Measurements from ENCODE around the gene RAB1B. TPM values are rescaled to one million over a fixed set of nuclear protein-coding genes. Genes with fewer than 3 reads are reported as not detected.
A peak's percentile ranks its signal among the peaks of the same experiment; 100 is the strongest.

RAB1B gene
- total RNA-seq = 100 to 1,000 TPM; 136 to 145 TPM

DNA sequence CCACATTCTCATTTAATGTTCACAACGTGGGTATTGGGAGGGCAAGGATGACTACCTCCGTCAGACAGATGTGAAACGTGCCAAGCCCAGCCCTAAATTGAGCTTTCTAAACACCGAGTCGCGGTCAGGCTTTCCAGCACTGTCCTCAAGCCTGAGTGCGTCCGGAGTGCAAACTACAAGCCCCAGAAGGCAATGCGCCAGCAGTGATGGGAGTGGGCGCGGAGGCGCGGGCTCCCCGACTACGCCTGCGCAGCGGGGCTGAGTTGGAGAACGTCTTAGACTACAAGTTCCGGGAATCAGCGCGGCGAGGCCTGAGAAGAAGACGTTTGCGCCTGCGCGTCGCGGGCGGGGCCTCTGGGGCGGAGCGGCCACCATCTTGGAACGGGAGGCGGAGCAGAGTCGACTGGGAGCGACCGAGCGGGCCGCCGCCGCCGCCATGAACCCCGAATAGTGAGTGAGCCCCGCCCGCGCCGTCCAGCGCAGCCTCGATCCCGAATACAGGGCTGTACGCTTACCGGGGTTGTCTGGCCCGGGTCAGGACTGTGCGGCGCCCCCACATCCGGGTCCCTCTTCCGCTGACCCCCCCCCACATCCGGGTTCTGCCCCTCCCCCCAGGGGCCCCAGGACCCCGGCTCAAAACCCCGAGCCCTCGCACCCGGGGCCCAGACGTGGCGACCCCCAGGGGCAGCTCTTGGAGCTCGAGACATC lies at the start of gene RAB1B:
Gene RAB1B, plus strand, starts transcription at position 396 of the 708 bp plus-strand sequence. Its CDS starts 41 bp downstream, at position 437.
- H3K4me1 Mint-ChIP-seq = peaks cover 39% of the 10 kb centered on the region
- H3K27me3 Mint-ChIP-seq = no peaks in the 10 kb centered on the region
- peak within 1 kb of the TSS; percentile 87 for H3K4me3 Mint-ChIP-seq
- ATAC-seq (ENCODE audit: low read depth) (peak; percentile 88), DNase-seq (peak; percentile 99)
- POLR2A ChIA-PET = interaction anchor here (0.6 to 2.6 kb wide), 13 partner anchors 9 to 1771 kb away, joined by 3 to 20 read pairs (median 3); partner anchors contain the start of genes CD248, CFL1, MRPL11 and SF3B2
- H3K36me3 Mint-ChIP-seq = peaks cover 24% of the 10 kb centered on the region
- H3K27ac Mint-ChIP-seq = peak within 1 kb of the TSS; percentile 95
- no peaks in the 10 kb centered on the region for H3K9me3 Mint-ChIP-seq

- Mint-ChIP-seq H3K27ac (peak overlapping the region; percentile 69), H3K9me3 (no peaks in the 10 kb centered on the region), H3K36me3 (peaks cover 11% of the 10 kb centered on the region), H3K4me3 (no peak overlapping the region), H3K27me3 (no peaks in the 10 kb centered on the region), H3K4me1 (peaks cover 22% of the 10 kb centered on the region)
- POLR2A ChIA-PET = interaction anchor here (0.5 kb wide), 1 partner anchor 77 kb away, joined by 3 read pairs; no protein-coding TSS in a partner anchor
- ATAC-seq (ENCODE audit: low read depth) (no peak), DNase-seq (no peak)
Observed at GRCh38 chr11:66218846-66219620, 49.4 kb upstream of the RAB1B start.

DNA sequence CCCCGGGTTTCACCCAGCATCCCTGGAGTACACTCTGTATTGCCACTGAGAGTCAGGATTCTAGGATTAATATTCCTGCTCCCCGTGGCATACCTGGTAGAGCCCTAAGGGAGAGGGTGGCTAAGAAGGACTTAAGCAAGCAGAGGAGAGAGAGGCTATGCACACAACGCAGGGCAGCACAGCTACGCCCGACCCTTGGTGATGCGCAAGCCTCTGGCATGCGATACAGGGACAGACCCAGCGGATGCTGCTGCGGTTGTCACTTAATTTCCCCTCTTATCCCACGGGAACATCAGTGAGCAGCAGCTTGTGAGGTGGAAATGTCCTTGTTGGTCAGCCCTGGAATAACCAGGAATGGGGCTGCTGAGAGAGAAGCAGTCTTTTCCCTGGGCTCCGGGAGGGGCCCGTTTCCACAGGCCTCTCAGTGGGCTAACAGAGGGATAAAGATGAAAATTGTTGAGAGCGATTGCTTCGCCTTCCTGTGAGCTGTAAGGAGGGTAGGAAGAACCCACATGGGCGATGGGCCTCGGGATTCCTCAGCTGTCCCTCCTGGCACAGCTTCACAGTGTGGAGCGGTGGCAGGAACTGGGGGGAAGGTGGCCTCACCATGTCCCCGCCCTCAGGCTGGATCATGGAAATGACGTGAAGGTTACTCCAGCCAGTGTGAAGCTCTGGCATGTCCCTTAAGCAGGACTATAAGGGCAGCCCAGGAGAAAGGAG lies 48.4 kb upstream of the RAB1B start:
- H3K27me3 Mint-ChIP-seq = no peaks in the 10 kb centered on the region
- no peak overlapping the region for H3K27ac Mint-ChIP-seq
- H3K4me3 Mint-ChIP-seq = no peak overlapping the region
- POLR2A ChIA-PET = no interaction called here
- ATAC-seq (ENCODE audit: low read depth) (no peak), DNase-seq (no peak)
- peaks cover 12% of the 10 kb centered on the region for H3K36me3 Mint-ChIP-seq
- no peaks in the 10 kb centered on the region for H3K9me3 Mint-ChIP-seq
- H3K4me1 Mint-ChIP-seq = peaks cover 22% of the 10 kb centered on the region

DNA sequence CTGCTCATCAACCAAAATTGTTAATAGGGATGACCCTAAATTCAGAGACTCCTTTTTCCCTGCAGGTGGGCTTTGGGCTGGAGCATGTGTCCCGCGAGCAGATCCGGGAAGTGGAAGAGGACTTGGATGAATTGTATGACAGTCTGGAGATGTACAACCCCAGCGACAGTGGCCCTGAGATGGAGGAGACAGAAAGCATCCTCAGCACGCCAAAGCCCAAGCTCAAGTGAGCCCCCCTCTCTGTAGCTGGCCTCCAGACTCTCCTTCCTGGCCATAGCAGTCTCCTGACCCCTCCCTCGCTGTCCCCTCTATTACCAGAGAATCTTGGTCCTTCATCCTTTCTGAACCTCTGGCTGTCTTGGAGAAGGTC lies 47.9 kb upstream of the RAB1B start:
- POLR2A ChIA-PET = no interaction called here
- H3K4me3 Mint-ChIP-seq = no peak overlapping the region
- ATAC-seq (ENCODE audit: low read depth) = no peak
- H3K27ac Mint-ChIP-seq = no peak overlapping the region
- peaks cover 22% of the 10 kb centered on the region for H3K4me1 Mint-ChIP-seq
- H3K36me3 Mint-ChIP-seq = peaks cover 13% of the 10 kb centered on the region
- H3K27me3 Mint-ChIP-seq = no peaks in the 10 kb centered on the region
- H3K9me3 Mint-ChIP-seq = no peaks in the 10 kb centered on the region
- peak; percentile 12 for DNase-seq

DNA sequence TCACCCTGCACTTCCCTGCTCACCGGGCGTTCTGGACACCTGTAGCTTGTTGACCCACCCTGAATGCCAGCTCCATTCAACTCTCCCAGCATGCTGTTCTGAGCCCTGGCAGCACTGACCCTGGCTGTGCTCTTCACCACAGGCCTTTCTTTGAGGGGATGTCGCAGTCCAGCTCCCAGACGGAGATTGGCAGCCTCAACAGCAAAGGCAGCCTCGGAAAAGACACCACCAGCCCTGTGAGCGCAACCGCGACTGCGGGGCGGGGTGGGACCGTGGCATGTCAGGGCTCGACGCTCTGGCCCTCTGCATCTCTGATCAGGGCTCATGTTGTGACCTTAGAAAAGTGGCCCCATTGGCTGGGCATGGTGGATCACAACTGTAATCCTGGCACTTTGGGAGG lies 47.4 kb upstream of the RAB1B start:
- ATAC-seq (ENCODE audit: low read depth) = no peak
- H3K9me3 Mint-ChIP-seq = no peaks in the 10 kb centered on the region
- POLR2A ChIA-PET = no interaction called here
- no peaks in the 10 kb centered on the region for H3K27me3 Mint-ChIP-seq
- H3K27ac Mint-ChIP-seq = peak overlapping the region; percentile 54
- H3K4me3 Mint-ChIP-seq = no peak overlapping the region
- H3K4me1 Mint-ChIP-seq = peaks cover 22% of the 10 kb centered on the region
- peaks cover 12% of the 10 kb centered on the region for H3K36me3 Mint-ChIP-seq
- DNase-seq = peak; percentile 22

DNA sequence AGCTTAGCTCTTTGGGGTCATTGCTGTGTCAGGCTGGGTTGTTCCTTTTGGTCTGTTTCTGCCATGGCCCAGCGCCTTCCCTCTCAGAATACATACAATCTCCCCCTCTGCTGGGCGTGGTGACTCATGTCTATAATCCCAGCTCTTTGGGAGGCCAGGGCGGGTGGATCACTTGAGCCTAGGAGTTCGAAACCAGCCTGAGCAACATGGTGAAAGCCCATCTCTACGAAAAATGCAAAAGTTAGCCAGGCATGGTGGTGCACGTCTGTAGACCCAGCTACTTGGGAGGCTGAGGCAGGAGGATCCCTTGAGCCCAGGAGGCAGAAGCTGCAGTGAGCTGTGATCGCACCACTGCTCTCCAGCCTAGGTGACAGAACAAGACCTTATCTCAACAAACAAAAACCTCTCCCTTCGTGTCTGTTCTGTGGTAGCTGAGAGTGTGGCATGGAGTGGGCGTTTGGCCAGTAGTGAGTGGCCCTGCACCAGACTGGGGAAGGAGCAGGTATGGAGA lies 46.7 kb upstream of the RAB1B start:
- peaks cover 26% of the 10 kb centered on the region for H3K4me1 Mint-ChIP-seq
- peaks cover 8% of the 10 kb centered on the region for H3K36me3 Mint-ChIP-seq
- POLR2A ChIA-PET = no interaction called here
- ATAC-seq (ENCODE audit: low read depth) = no peak
- H3K4me3 Mint-ChIP-seq = no peak overlapping the region
- H3K9me3 Mint-ChIP-seq = no peaks in the 10 kb centered on the region
- peak; percentile 26 for DNase-seq
- H3K27me3 Mint-ChIP-seq = no peaks in the 10 kb centered on the region
- H3K27ac Mint-ChIP-seq = peak overlapping the region; percentile 83

DNA sequence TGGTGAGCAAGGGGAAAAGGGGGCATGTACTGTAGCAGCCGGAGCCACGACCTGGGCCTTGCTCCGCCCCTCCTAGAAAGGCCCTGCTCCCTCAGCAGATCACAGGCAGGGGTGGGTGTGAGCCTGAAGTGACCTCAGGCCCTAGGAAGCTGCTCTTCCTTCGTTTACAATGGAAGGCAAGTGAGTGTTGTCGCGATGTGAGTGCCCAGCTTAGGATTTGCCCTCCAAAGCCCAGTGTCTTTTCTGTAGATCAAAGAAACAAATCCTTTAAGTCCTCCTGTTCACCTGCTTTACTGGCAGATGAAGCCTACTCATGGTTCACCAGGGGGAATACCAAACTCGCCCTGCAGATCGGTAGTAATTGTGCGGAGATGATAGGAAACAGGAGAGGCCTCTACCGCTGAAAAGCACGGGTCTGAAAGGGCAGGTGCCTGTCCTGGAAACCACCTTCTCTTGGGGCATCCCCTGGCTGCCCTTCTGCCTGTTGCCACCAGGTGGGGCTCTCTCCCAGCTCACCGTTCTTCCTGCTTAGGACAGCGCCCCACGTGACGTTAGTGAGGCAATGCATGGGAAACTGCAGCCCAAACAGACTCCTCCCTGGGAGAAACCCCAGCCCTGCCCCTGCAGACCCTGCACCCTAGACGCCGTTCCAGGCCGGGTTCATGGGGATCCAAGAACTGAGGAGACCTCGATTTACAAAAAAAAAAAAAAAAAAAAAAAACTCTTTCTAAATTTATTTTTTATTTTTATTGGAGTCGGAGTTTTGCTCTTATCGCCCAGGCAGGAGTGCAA lies 45.9 kb upstream of the RAB1B start:
- ATAC-seq (ENCODE audit: low read depth) = peak; percentile 89
- peaks cover 8% of the 10 kb centered on the region for H3K36me3 Mint-ChIP-seq
- POLR2A ChIA-PET = interaction anchor here (0.7 kb wide), 1 partner anchor 118 kb away, joined by 7 read pairs; no protein-coding TSS in a partner anchor
- no peaks in the 10 kb centered on the region for H3K9me3 Mint-ChIP-seq
- peaks cover 26% of the 10 kb centered on the region for H3K4me1 Mint-ChIP-seq
- H3K27me3 Mint-ChIP-seq = no peaks in the 10 kb centered on the region
- peak; percentile 87 for DNase-seq
- H3K4me3 Mint-ChIP-seq = peak overlapping the region; percentile 1
- H3K27ac Mint-ChIP-seq = peak overlapping the region; percentile 83

DNA sequence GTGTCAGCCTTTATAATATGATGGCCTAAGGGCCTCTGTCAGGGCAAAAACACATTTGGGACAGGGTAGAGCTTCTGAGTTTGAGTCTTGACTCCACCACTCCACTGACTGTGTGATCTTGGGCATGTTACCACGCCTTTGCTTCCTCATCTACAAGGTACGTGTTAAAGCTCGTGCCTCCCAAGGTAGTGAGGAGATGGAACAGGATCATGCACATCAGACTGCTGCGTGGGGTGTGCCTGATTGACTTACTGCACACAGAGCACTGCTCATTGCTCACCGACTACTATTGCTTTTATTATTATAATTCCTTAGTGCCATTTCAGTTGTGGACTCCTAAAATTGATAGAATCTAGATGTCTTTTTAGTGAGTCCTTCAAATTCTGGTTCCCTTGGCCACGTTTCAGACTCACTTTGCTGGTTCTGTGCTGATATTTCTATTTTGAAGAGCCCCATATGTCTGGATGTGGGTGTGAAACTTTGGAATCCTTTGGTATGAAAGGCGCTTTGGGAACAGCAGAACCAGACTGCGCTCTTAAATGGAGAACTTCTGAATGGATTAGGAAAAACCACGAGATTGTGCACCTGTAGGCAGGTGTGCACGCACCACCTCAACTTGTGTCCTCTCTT lies 44.1 kb upstream of the RAB1B start:
- Mint-ChIP-seq H3K27me3 (no peaks in the 10 kb centered on the region), H3K9me3 (no peaks in the 10 kb centered on the region), H3K4me1 (peaks cover 18% of the 10 kb centered on the region), H3K36me3 (peaks cover 6% of the 10 kb centered on the region), H3K4me3 (no peak overlapping the region), H3K27ac (no peak overlapping the region)
- DNase-seq = no peak
- POLR2A ChIA-PET = no interaction called here
- no peak for ATAC-seq (ENCODE audit: low read depth)

GRCh38 chr11:66225066-66225465 lies 43.4 kb upstream of the RAB1B start:
- POLR2A ChIA-PET = interaction anchor here (1.1 kb wide), 1 partner anchor 57 kb away, joined by 3 read pairs; no protein-coding TSS in a partner anchor
- Mint-ChIP-seq H3K9me3 (no peaks in the 10 kb centered on the region), H3K27ac (no peak overlapping the region)

DNA sequence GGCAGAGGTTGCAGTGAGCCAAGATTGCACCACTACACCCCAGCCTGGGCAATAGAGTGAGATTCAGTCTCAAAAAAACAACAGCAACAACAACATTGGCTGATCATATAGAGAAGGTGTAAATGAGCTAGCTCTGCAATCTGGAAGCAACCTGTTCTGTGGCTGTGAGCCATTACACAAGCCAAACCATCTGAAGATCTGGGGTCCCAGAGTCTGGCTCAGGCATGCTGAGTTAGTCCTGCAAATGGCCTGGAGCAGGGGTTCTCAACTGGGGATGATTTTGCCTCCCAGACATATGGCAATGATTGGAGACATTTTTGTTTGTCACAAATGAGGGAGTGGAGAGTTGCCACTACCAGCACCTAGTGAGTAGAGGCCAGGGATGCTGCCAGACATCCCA lies 42.3 kb upstream of the RAB1B start:
- POLR2A ChIA-PET = interaction anchor here (1.1 kb wide), 1 partner anchor 56 kb away, joined by 3 read pairs; no protein-coding TSS in a partner anchor
- H3K9me3 Mint-ChIP-seq = no peaks in the 10 kb centered on the region
- H3K4me1 Mint-ChIP-seq = peaks cover 18% of the 10 kb centered on the region
- peaks cover 6% of the 10 kb centered on the region for H3K36me3 Mint-ChIP-seq
- H3K27ac Mint-ChIP-seq = no peak overlapping the region
- no peaks in the 10 kb centered on the region for H3K27me3 Mint-ChIP-seq
- no peak for DNase-seq
- no peak for ATAC-seq (ENCODE audit: low read depth)
- H3K4me3 Mint-ChIP-seq = no peak overlapping the region

More at GRCh38 chr11:66225066-66225465, 43.4 kb upstream of the RAB1B start:
- no peak overlapping the region for H3K4me3 Mint-ChIP-seq
- no peak for ATAC-seq (ENCODE audit: low read depth)
- H3K4me1 Mint-ChIP-seq = peaks cover 18% of the 10 kb centered on the region
- no peaks in the 10 kb centered on the region for H3K27me3 Mint-ChIP-seq
- H3K36me3 Mint-ChIP-seq = peaks cover 8% of the 10 kb centered on the region
- no peak for DNase-seq

- DNase-seq (no peak), ATAC-seq (ENCODE audit: low read depth) (no peak)
- POLR2A ChIA-PET = no interaction called here
- H3K36me3 Mint-ChIP-seq = peaks cover 6% of the 10 kb centered on the region
- no peak overlapping the region for H3K27ac Mint-ChIP-seq
- no peaks in the 10 kb centered on the region for H3K9me3 Mint-ChIP-seq
- H3K4me1 Mint-ChIP-seq = peaks cover 7% of the 10 kb centered on the region
- H3K4me3 Mint-ChIP-seq = no peak overlapping the region
- H3K27me3 Mint-ChIP-seq = no peaks in the 10 kb centered on the region
Observed at GRCh38 chr11:66227700-66228099, 40.7 kb upstream of the RAB1B start.

DNA sequence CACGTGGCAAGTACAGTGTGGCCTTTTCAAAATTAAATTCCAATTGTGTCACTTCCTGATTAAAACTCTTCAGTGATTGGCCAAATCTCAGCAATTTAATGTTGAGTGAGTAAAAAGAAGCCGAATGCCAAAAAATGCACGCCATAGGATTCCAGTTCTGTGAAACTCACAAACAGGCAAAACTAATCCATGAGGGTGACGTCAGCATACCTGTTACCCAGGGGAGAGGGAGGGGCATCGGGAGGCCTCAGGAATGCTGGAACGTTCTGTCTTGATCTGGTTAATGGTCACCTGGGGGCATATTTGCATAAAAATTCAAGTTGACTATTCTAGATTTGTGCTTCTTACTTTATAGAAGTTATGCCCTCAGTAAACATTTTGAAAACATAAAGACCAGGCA lies 39.9 kb upstream of the RAB1B start:
- H3K4me1 Mint-ChIP-seq = peaks cover 3% of the 10 kb centered on the region
- peaks cover 6% of the 10 kb centered on the region for H3K36me3 Mint-ChIP-seq
- POLR2A ChIA-PET = no interaction called here
- no peaks in the 10 kb centered on the region for H3K9me3 Mint-ChIP-seq
- DNase-seq (no peak), ATAC-seq (ENCODE audit: low read depth) (no peak)
- H3K27ac Mint-ChIP-seq = no peak overlapping the region
- no peaks in the 10 kb centered on the region for H3K27me3 Mint-ChIP-seq
- H3K4me3 Mint-ChIP-seq = no peak overlapping the region
